ENCODE data around the gene SLC9A8.

The SLC9A8 gene

GRCh38 chr20:49941456-49941855 is 128.8 kb downstream of the SLC9A8 start:
- in situ Hi-C loops (cut with MboI; ENCODE audit: low sequenced_read_pairs), result no loop called here

All from HL-60/S4 (cell line).